HEK293 (cell line): Measurements from ENCODE around the gene SCO1.

ENCODE experiments used
- CTCF ChIA-PET: fragments of 350-600 bp; formaldehyde crosslinking; extraction: SDS; loops from one replicate; lab custom pipeline; 2021; ENCODE audit warnings: antibody characterized with exemption; lab: Yijun Ruan, JAX
- POLR2A ChIA-PET: fragments of 300-600 bp; formaldehyde crosslinking; extraction: SDS; loops from one replicate; lab custom pipeline; 2020; ENCODE audit warnings: antibody characterized with exemption, inconsistent platforms; lab: Yijun Ruan, JAX
- H3K27ac ChIP-seq: fragments of 200-500 bp; sonication (Bioruptor generic); 2 replicates; pipeline ENCODE4 v1.5.1; 2014; ENCODE audit warnings: low read depth, low read length, control low read depth, inconsistent platforms; ENCODE audit errors: extremely low read depth
- H3K36me3 ChIP-seq, 2 experiments: fragments of 200-500 bp in 1 of 2; sonication (Bioruptor generic) in 1 of 2; 1 replicate in 1 of 2; 2 replicates in 1 of 2; pipeline ENCODE4 v1.5.1; 2014 to 2017; ENCODE audit warnings: inconsistent platforms in 2 of 2, low read length in 2 of 2; ENCODE audit not compliant: control insufficient read depth in 2 of 2, insufficient read depth in 1 of 2
- H3K4me1 ChIP-seq: fragments of 200-500 bp; sonication (Bioruptor generic); 2 replicates; pipeline ENCODE4 v1.5.1; 2014; ENCODE audit warnings: mild to moderate bottlenecking, low read length, inconsistent platforms; ENCODE audit not compliant: control insufficient read depth, insufficient read depth
- H3K4me3 ChIP-seq: 2 replicates; pipeline ENCODE4 v1.5.1; 2011; ENCODE audit warnings: low read depth, mild to moderate bottlenecking, control low read depth, low read length, moderate library complexity
- H3K9me3 ChIP-seq: fragments of 200-500 bp; sonication (Bioruptor generic); 2 replicates; pipeline ENCODE4 v1.5.1; 2014; ENCODE audit warnings: low read depth, low read length, inconsistent platforms; ENCODE audit not compliant: control insufficient read depth, insufficient read depth
- EGR2 ChIP-seq: fragments of 450-650 bp; formaldehyde crosslinking; IDR thresholded peaks from 2 replicates; pipeline ENCODE4 v1.5.1; 2016; ENCODE audit warnings: low read depth, missing biosample characterization, missing genetic modification characterization
- HIC1 ChIP-seq: fragments of 450-650 bp; formaldehyde crosslinking; IDR thresholded peaks from 2 replicates; pipeline ENCODE4 v1.5.1; 2016; ENCODE audit warnings: missing biosample characterization, missing genetic modification characterization
- INSM2 ChIP-seq: fragments of 450-650 bp; formaldehyde crosslinking; IDR thresholded peaks from 2 replicates; pipeline ENCODE4 v1.5.1; 2016; ENCODE audit warnings: missing biosample characterization, missing genetic modification characterization
- KLF17 ChIP-seq: fragments of 450-650 bp; formaldehyde crosslinking; IDR thresholded peaks from 2 replicates; pipeline ENCODE4 v1.5.1; 2016; ENCODE audit warnings: missing biosample characterization, missing genetic modification characterization
- MYNN ChIP-seq: fragments of 450-650 bp; formaldehyde crosslinking; IDR thresholded peaks from 2 replicates; pipeline ENCODE4 v1.5.1; 2016; ENCODE audit warnings: missing biosample characterization, missing genetic modification characterization, borderline replicate concordance
- MZF1 ChIP-seq: fragments of 450-650 bp; formaldehyde crosslinking; IDR thresholded peaks from 2 replicates; pipeline ENCODE4 v1.5.1; 2017; ENCODE audit warnings: missing biosample characterization, missing genetic modification characterization, borderline replicate concordance
- SP2 ChIP-seq: fragments of 450-650 bp; formaldehyde crosslinking; IDR thresholded peaks from 2 replicates; pipeline ENCODE4 v1.5.1; 2016; ENCODE audit warnings: missing biosample characterization, missing genetic modification characterization
- ZNF114 ChIP-seq: fragments of 450-650 bp; formaldehyde crosslinking; IDR thresholded peaks from 2 replicates; pipeline ENCODE4 v1.5.0; 2017; ENCODE audit warnings: missing biosample characterization, missing genetic modification characterization
- ZNF18 ChIP-seq: fragments of 450-650 bp; formaldehyde crosslinking; IDR thresholded peaks from 2 replicates; pipeline ENCODE4 v1.5.1; 2016; ENCODE audit warnings: missing biosample characterization, missing genetic modification characterization
- ZNF184 ChIP-seq: fragments of 450-650 bp; IDR thresholded peaks from 2 replicates; pipeline ENCODE4 v1.5.1; 2018; ENCODE audit warnings: missing biosample characterization, mild to moderate bottlenecking, missing genetic modification characterization
- ZNF341 ChIP-seq: fragments of 450-650 bp; formaldehyde crosslinking; IDR thresholded peaks from 2 replicates; pipeline ENCODE4; 2016; ENCODE audit warnings: low read depth, missing biosample characterization, missing genetic modification characterization
- ZNF37A ChIP-seq: fragments of 450-650 bp; IDR thresholded peaks from 2 replicates; pipeline ENCODE4 v1.5.1; 2018; ENCODE audit warnings: missing biosample characterization, missing genetic modification characterization
- ZNF623 ChIP-seq: fragments of 450-650 bp; formaldehyde crosslinking; IDR thresholded peaks from 2 replicates; pipeline ENCODE4 v1.5.1; 2016; ENCODE audit warnings: missing biosample characterization, missing genetic modification characterization
- ZNF837 ChIP-seq: fragments of 450-650 bp; formaldehyde crosslinking; IDR thresholded peaks from 2 replicates; pipeline ENCODE4 v1.5.1; 2016; ENCODE audit warnings: missing biosample characterization, missing genetic modification characterization
- ZXDB ChIP-seq: fragments of 450-650 bp; formaldehyde crosslinking; IDR thresholded peaks from 2 replicates; pipeline ENCODE4 v1.5.1; 2016; ENCODE audit warnings: missing biosample characterization, missing genetic modification characterization

The SCO1 gene

GRCh38 chr17:10743316-10744009 is 46.1 kb upstream of the SCO1 start (continued):
- TF ChIP-seq ZNF18 = no peak
- TF ChIP-seq ZXDB = no peak
- no peak for TF ChIP-seq ZNF623 (tag by site-specific recombination)
- TF ChIP-seq, all 188 proteins: peak for 0

- no peak overlapping the region for H3K4me3 ChIP-seq
- H3K36me3 ChIP-seq = no peaks in the 10 kb centered on the region
- CTCF ChIA-PET = interaction anchor here (0.7 to 1.1 kb wide), 4 partner anchors 72 to 133 kb away, joined by 3 to 5 read pairs (median 3); no protein-coding TSS in a partner anchor
- no peaks in the 10 kb centered on the region for H3K9me3 ChIP-seq
- H3K4me1 ChIP-seq = peaks cover 4% of the 10 kb centered on the region; the same call in 1 of the 2 replicates
- POLR2A ChIA-PET = no interaction called here
- H3K27ac ChIP-seq = no peak overlapping the region
- TF ChIP-seq SP2 (tag by site-specific recombination) (no peak), MYNN (tag by site-specific recombination) (no peak), ZNF184 (tag by site-specific recombination) (no peak)
Observed at GRCh38 chr17:10742431-10742830, 45.1 kb upstream of the SCO1 start.

GRCh38 chr17:10741416-10742135 is 44.2 kb upstream of the SCO1 start:
- Histone ChIP-seq H3K4me1 (peaks cover 4% of the 10 kb centered on the region; the same call in 1 of the 2 replicates), H3K27ac (no peak overlapping the region), H3K4me3 (no peak overlapping the region), H3K36me3 (no peaks in the 10 kb centered on the region), H3K9me3 (no peaks in the 10 kb centered on the region)
- TF ChIP-seq ZNF114 (tag by site-specific recombination) (no peak), KLF17 (tag by site-specific recombination) (no peak)
- ChIA-PET POLR2A (no interaction called here), CTCF (interaction anchor here (0.7 to 1.0 kb wide), 6 partner anchors 9 to 1691 kb away, joined by 3 to 7 read pairs (median 4); no protein-coding TSS in a partner anchor)

GRCh38 chr17:10739386-10739785 is 42.1 kb upstream of the SCO1 start:
- CTCF ChIA-PET = interaction anchor here (0.6 to 5.3 kb wide), 7 partner anchors 9 to 467 kb away, joined by 3 to 93 read pairs (median 5); no protein-coding TSS in a partner anchor
- TF ChIP-seq ZNF341 (tag by site-specific recombination) (no peak), ZNF37A (tag by site-specific recombination) (no peak), EGR2 (tag by site-specific recombination) (0 out of 2 replicates have a peak, but pooled peaks have one; percentile 1), HIC1 (tag by site-specific recombination) (no peak), MZF1 (tag by site-specific recombination) (no peak), ZNF837 (tag by site-specific recombination) (no peak), INSM2 (tag by site-specific recombination) (no peak)
- no peak overlapping the region for H3K27ac ChIP-seq
- no peak overlapping the region for H3K4me3 ChIP-seq
- H3K9me3 ChIP-seq = no peaks in the 10 kb centered on the region
- 0 out of 2 replicates have a peak, but pooled peaks cover under 1% of the 10 kb centered on the region for H3K4me1 ChIP-seq
- no peaks in the 10 kb centered on the region for H3K36me3 ChIP-seq
- POLR2A ChIA-PET = interaction anchor here (0.9 kb wide), 1 partner anchor 48 kb away, joined by 11 read pairs; no protein-coding TSS in a partner anchor
